Breast epithelium (tissue), 4 donors: Measurements from ENCODE around the gene INSM2. TPM values are rescaled to one million over a fixed set of nuclear protein-coding genes. Genes with fewer than 3 reads are reported as not detected.

Experiments used
- DNase-seq, 2 donors: peaks; one replicate each; pipeline ENCODE4 v3.0.0-alpha.2; 2019; ENCODE audit warnings: low spot score in 2 of 2
- H3K27ac ChIP-seq, 2 donors: fragments of 200-600 bp; sonication (generic) in 1 of 2; one replicate each; pipeline ENCODE4 v1.5.1; 2016 to 2019; ENCODE audit warnings: mild to moderate bottlenecking in 1 of 2
- H3K27me3 ChIP-seq, 2 donors: fragments of 200-600 bp; sonication (generic) in 1 of 2; one replicate each; pipeline versions ENCODE4 v1.5.1 to v1.6.0; 2017 to 2019; ENCODE audit warnings: control low read depth in 1 of 2, mild to moderate bottlenecking in 1 of 2
- H3K36me3 ChIP-seq: fragments of 200-600 bp; one replicate; pipeline ENCODE4 v1.5.1; 2019
- H3K4me1 ChIP-seq, 2 donors: fragments of 200-600 bp; sonication (generic); one replicate each; pipeline ENCODE4 v1.5.1; 2016 to 2019; ENCODE audit warnings: control low read depth in 1 of 2
- H3K4me3 ChIP-seq, 3 donors: fragments of 200-600 bp; sonication (generic); 1 replicate in 2 of 3; 2 replicates in 1 of 3; pipeline ENCODE4 v1.5.1; 2016 to 2019; ENCODE audit warnings: mild to moderate bottlenecking in 3 of 3, moderate library complexity in 2 of 3
- H3K9me3 ChIP-seq, 2 donors: fragments of 200-600 bp; sonication (generic) in 1 of 2; one replicate each; pipeline ENCODE4 v1.5.1; 2016 to 2019; ENCODE audit warnings: control low read depth in 1 of 2
- CTCF ChIP-seq, 3 donors: fragments of 450-650 bp; IDR thresholded peaks; one replicate each; pipeline ENCODE4 v1.5.1; 2016 to 2017; ENCODE audit warnings: antibody characterized with exemption in 3 of 3, mild to moderate bottlenecking in 3 of 3, moderate library complexity in 3 of 3
- POLR2A ChIP-seq: fragments of 450-650 bp; IDR thresholded peaks from one replicate; pipeline ENCODE4 v1.6.1; 2016; ENCODE audit warnings: antibody characterized with exemption, mild to moderate bottlenecking, moderate library complexity
- POLR2AphosphoS5 ChIP-seq, 3 donors: sonication (generic); formaldehyde crosslinking; IDR thresholded peaks; one replicate each; pipeline ENCODE4 v1.6.1; 2017; ENCODE audit warnings: antibody characterized with exemption in 3 of 3
- intact Hi-C: fragments of 100-400 bp; cut with DNase I; formaldehyde crosslinking; loops from one replicate; pipeline ENCODE4 v1.15.1; 2023; ENCODE audit warnings: low total_unique reads
- total RNA-seq, 3 donors: library from RNA; depleted of rRNA; stranded (reverse); fragments of >200 nt; gene quantifications; one replicate each; pipeline ENCODE4 v1.1.0, GENCODE V29; 2016

Gene INSM2, protein sequence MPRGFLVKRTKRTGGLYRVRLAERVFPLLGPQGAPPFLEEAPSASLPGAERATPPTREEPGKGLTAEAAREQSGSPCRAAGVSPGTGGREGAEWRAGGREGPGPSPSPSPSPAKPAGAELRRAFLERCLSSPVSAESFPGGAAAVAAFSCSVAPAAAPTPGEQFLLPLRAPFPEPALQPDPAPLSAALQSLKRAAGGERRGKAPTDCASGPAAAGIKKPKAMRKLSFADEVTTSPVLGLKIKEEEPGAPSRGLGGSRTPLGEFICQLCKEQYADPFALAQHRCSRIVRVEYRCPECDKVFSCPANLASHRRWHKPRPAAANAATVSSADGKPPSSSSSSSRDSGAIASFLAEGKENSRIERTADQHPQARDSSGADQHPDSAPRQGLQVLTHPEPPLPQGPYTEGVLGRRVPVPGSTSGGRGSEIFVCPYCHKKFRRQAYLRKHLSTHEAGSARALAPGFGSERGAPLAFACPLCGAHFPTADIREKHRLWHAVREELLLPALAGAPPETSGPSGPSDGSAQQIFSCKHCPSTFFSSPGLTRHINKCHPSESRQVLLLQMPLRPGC
- total RNA-seq, result not detected

GRCh38 chr14:35533357-35534207 lies at the start of gene INSM2:
Gene INSM2 (plus strand): TSS chr14:35534164. CDS start chr14:35534253, 89 bp downstream.
- no peaks in the 10 kb centered on the region for H3K9me3 ChIP-seq
- no peak within 1 kb of the TSS for H3K27ac ChIP-seq
- peaks cover 0 to 14% of the 10 kb centered on the region in 2 donors for H3K4me1 ChIP-seq
- H3K36me3 ChIP-seq, result no peaks in the 10 kb centered on the region
- TF ChIP-seq CTCF (IDR thresholded peaks at IDR 0.05), result no peak
- no peak for TF ChIP-seq POLR2A
- TF ChIP-seq POLR2AphosphoS5 (IDR thresholded peaks at IDR 0.05), result no peak
- no peak for DNase-seq
- peak within 1 kb of the TSS; percentile 42 to 70 (median 61) for H3K4me3 ChIP-seq
- intact Hi-C loops, result no loop called here
- H3K27me3 ChIP-seq, result peaks cover 5 to 56% of the 10 kb centered on the region in 2 donors

DNA sequence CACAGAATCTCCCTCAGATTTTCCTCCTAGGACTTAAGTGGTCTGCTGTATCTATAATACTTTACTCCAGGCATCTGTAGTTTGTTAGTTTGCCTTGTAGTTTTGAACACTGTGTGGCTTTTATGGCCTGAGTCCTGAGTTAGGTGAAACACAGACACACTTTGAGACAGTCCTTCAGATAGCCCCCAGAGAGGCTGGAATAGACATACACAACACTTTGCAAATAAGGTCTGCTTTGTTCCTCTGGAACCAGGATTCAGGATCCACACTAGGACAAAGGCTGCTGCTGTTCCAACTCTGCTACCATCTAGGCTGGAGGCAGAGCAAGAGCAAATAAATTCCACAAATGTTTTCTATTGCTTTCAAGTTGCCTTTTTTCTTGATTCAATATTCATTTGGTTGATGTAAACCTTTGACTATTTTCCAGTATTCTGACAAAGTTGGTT lies 41.4 kb upstream of the INSM2 start:
- intact Hi-C loops, result no loop called here
- no peak for DNase-seq
- Histone ChIP-seq H3K4me3 (no peak overlapping the region), H3K9me3 (peaks cover 5 to 16% of the 10 kb centered on the region in 2 donors), H3K27ac (no peak overlapping the region), H3K4me1 (no peaks in the 10 kb centered on the region), H3K27me3 (no peaks in the 10 kb centered on the region), H3K36me3 (no peaks in the 10 kb centered on the region)
- TF ChIP-seq POLR2A (no peak), CTCF (IDR thresholded peaks at IDR 0.05) (no peak), POLR2AphosphoS5 (IDR thresholded peaks at IDR 0.05) (no peak)

DNA sequence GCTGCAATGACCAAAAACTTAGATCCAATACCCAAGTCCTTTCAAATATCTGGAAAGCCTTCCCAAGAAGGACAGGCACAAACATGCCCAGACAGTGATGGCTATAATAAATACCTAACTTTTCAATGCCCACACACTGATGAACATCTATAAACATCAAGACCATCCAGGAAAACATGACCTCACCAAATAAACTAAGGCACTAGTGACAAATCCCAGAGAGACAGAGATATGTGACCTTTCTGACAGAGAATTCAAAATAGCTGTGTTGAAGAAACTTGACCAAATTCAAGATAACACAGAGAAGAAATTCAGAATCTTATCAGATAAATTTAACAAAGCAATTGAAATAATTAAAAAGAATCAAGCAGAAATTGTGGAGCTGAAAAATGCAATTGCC lies 38.7 kb upstream of the INSM2 start:
- intact Hi-C loops, result no loop called here
- DNase-seq, result no peak
- Histone ChIP-seq H3K27me3 (no peaks in the 10 kb centered on the region), H3K9me3 (peaks cover 5 to 16% of the 10 kb centered on the region in 2 donors), H3K27ac (no peak overlapping the region), H3K4me3 (no peak overlapping the region), H3K4me1 (no peaks in the 10 kb centered on the region), H3K36me3 (no peaks in the 10 kb centered on the region)
- no peak for TF ChIP-seq CTCF (IDR thresholded peaks at IDR 0.05)

DNA sequence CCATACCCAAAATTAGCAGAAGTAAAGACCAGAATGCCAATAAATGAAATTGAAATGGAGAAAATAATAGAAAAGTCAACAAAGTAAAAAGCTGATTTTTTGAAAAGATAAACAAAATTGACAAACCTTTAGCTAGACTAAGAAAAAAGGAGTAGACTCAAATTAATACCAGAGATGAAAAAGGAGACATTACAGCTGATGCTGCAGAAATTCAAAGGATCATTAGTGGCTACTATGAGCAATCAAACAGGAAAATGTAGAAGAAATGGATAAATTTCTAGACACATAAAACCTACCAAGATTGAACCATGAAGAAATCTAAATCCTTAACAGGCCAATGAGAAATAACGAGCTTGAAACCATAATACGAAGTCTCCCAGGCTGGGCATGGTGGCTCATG lies 34.8 kb upstream of the INSM2 start:
- TF ChIP-seq POLR2AphosphoS5 (IDR thresholded peaks at IDR 0.05) (no peak), CTCF (IDR thresholded peaks at IDR 0.05) (no peak), POLR2A (no peak)
- intact Hi-C loops, result no loop called here
- H3K27ac ChIP-seq, result no peak overlapping the region
- H3K4me3 ChIP-seq, result no peak overlapping the region
- no peaks in the 10 kb centered on the region for H3K27me3 ChIP-seq
- no peaks in the 10 kb centered on the region for H3K4me1 ChIP-seq
- no peaks in the 10 kb centered on the region for H3K9me3 ChIP-seq
- no peaks in the 10 kb centered on the region for H3K36me3 ChIP-seq
- DNase-seq, result no peak
